WTC11 (cell line): ENCODE measurements around the gene DNAJC12. TPM values are rescaled to one million over a fixed set of nuclear protein-coding genes. Genes with fewer than 3 reads are reported as not detected.
"Not testable (repeated sequence)": the region's sequence is repeated elsewhere in the genome, so short reads cannot be mapped to it uniquely, and the experiment has no call there.

Source experiments
- ATAC-seq: fragments of 200-7000 bp; cut with Tn5 transposase; 2 replicates; pipeline ENCODE4 v1.10.0; 2021; ENCODE audit warnings: mild to moderate bottlenecking, moderate library complexity
- CTCF ChIA-PET: fragments of 300-600 bp; sonication (Branson Sonifier 250); formaldehyde crosslinking; loops from one replicate; lab custom pipeline; 2021; ENCODE audit warnings: antibody characterized with exemption; lab: Charles Lee
- POLR2A ChIA-PET: fragments of 350-600 bp; sonication (Branson Sonifier 250); formaldehyde crosslinking; loops from one replicate; lab custom pipeline; 2021; ENCODE audit warnings: antibody characterized with exemption; lab: Charles Lee
- DNase-seq: peaks from one replicate; pipeline ENCODE4 v3.0.0; 2021; ENCODE audit warnings: low spot score
- H3K27ac Mint-ChIP-seq: 2 replicates; pipeline ENCODE4 v1.8.0; 2021; ENCODE audit warnings: mixed read lengths
- H3K27me3 Mint-ChIP-seq: 2 replicates; pipeline ENCODE4 v1.8.0; 2021; ENCODE audit warnings: low read depth, mild to moderate bottlenecking, moderate library complexity, mixed read lengths
- H3K36me3 Mint-ChIP-seq: 2 replicates; pipeline ENCODE4 v1.8.0; 2021; ENCODE audit warnings: mixed read lengths
- H3K4me1 Mint-ChIP-seq: 2 replicates; pipeline ENCODE4 v1.8.0; 2022; ENCODE audit warnings: mixed read lengths
- H3K4me3 Mint-ChIP-seq: 2 replicates; pipeline ENCODE4 v1.8.0; 2021; ENCODE audit warnings: mild to moderate bottlenecking, moderate library complexity, mixed read lengths
- H3K9me3 Mint-ChIP-seq: 2 replicates; pipeline ENCODE4 v1.8.0; 2021; ENCODE audit warnings: mixed read lengths
- ARID4B ChIP-seq: sonication (generic); formaldehyde crosslinking; IDR thresholded peaks from 2 replicates; pipeline ENCODE4 v1.8.0; 2023; ENCODE audit warnings: missing genetic modification reagents, mild to moderate bottlenecking, borderline replicate concordance
- E2F1 ChIP-seq: sonication (generic); formaldehyde crosslinking; IDR thresholded peaks from 2 replicates; pipeline ENCODE4 v1.8.0; 2022; ENCODE audit warnings: mild to moderate bottlenecking, missing genetic modification reagents
- E2F4 ChIP-seq: sonication (generic); formaldehyde crosslinking; IDR thresholded peaks from 2 replicates; pipeline ENCODE4 v1.8.1; 2022; ENCODE audit warnings: low read depth, mild to moderate bottlenecking, moderate library complexity, missing genetic modification reagents, borderline replicate concordance
- ETV6 ChIP-seq: sonication (generic); formaldehyde crosslinking; IDR thresholded peaks from 2 replicates; pipeline ENCODE4 v1.8.1; 2022; ENCODE audit warnings: mild to moderate bottlenecking, missing genetic modification reagents
- FOXP1 ChIP-seq: sonication (generic); formaldehyde crosslinking; IDR thresholded peaks from 2 replicates; pipeline ENCODE4 v1.8.0; 2022; ENCODE audit warnings: missing genetic modification reagents, mild to moderate bottlenecking, moderate library complexity, borderline replicate concordance
- GABPB1 ChIP-seq: sonication (generic); formaldehyde crosslinking; IDR thresholded peaks from 2 replicates; pipeline ENCODE4 v1.8.1; 2023; ENCODE audit warnings: mild to moderate bottlenecking, missing genetic modification reagents
- HMGXB4 ChIP-seq: sonication (generic); formaldehyde crosslinking; IDR thresholded peaks from 2 replicates; pipeline ENCODE4 v1.8.1; 2023; ENCODE audit warnings: mild to moderate bottlenecking, moderate library complexity, missing genetic modification reagents
- MYBL2 ChIP-seq: sonication (generic); formaldehyde crosslinking; IDR thresholded peaks from 2 replicates; pipeline ENCODE4 v1.8.1; 2023; ENCODE audit warnings: mild to moderate bottlenecking, moderate library complexity, missing genetic modification reagents
- NFYB ChIP-seq: sonication (generic); formaldehyde crosslinking; conservative IDR thresholded peaks from 2 replicates; pipeline ENCODE4 v1.8.0; 2022; ENCODE audit warnings: low read depth, missing genetic modification reagents
- STAT6 ChIP-seq: sonication (generic); formaldehyde crosslinking; conservative IDR thresholded peaks from 2 replicates; pipeline ENCODE4 v1.8.1; 2023; ENCODE audit warnings: mild to moderate bottlenecking, low read depth, missing genetic modification reagents, moderate library complexity
- USF2 ChIP-seq: sonication (generic); formaldehyde crosslinking; IDR thresholded peaks from 2 replicates; pipeline ENCODE4 v1.8.1; 2023; ENCODE audit warnings: mild to moderate bottlenecking, missing genetic modification reagents, moderate library complexity
- ZNF219 ChIP-seq: sonication (generic); formaldehyde crosslinking; IDR thresholded peaks from 2 replicates; pipeline ENCODE4 v1.8.0; 2023; ENCODE audit warnings: missing genetic modification reagents, mild to moderate bottlenecking, borderline replicate concordance
- ZNF423 ChIP-seq: fragments of 250-450 bp; sonication (Bioruptor Pico); IDR thresholded peaks from 2 replicates; pipeline ENCODE4 v2.1.2; 2022; ENCODE audit warnings: mild to moderate bottlenecking, moderate library complexity
- total RNA-seq: library from RNA; stranded (reverse); gene quantifications from 3 replicates; pipeline ENCODE4 v1.2.3, GENCODE V29; 2021

The DNAJC12 gene
- total RNA-seq, 1 experiment from 2014 or later, result 0.94 TPM

- TF ChIP-seq MYBL2 (CRISPR knock-in tag), result no peak
- no peak for TF ChIP-seq GABPB1 (CRISPR knock-in tag)
- TF ChIP-seq STAT6 (CRISPR knock-in tag), result no peak
These were observed 3.7 kb upstream of the DNAJC12 start (continued) for GRCh38 chr10:67841737-67842136.

GRCh38 chr10:67839951-67840350 lies 2.0 kb upstream of the DNAJC12 start:
- ATAC-seq (no peak), DNase-seq (no peak)
- peaks cover 6% of the 10 kb centered on the region for H3K4me1 Mint-ChIP-seq
- ChIA-PET POLR2A (interaction anchor here (0.6 kb wide), 1 partner anchor 46 kb away, joined by 8 read pairs; no protein-coding TSS in a partner anchor), CTCF (interaction anchor here (0.7 to 0.9 kb wide), 2 partner anchors 15 to 37 kb away, joined by 3 to 6 read pairs; no protein-coding TSS in a partner anchor)
- peaks cover 18% of the 10 kb centered on the region for H3K9me3 Mint-ChIP-seq
- no peak overlapping the region for H3K27ac Mint-ChIP-seq
- no peak overlapping the region for H3K4me3 Mint-ChIP-seq
- H3K36me3 Mint-ChIP-seq, result peaks cover 14% of the 10 kb centered on the region; the same call in 1 of the 2 replicates
- no peaks in the 10 kb centered on the region for H3K27me3 Mint-ChIP-seq
- TF ChIP-seq USF2 (CRISPR knock-in tag) (no peak), HMGXB4 (CRISPR knock-in tag) (no peak), FOXP1 (no peak), E2F1 (no peak), ETV6 (no peak), E2F4 (CRISPR knock-in tag) (no peak), NFYB (no peak), ZNF423 (CRISPR knock-in tag) (no peak), ARID4B (CRISPR knock-in tag) (no peak), ZNF219 (CRISPR knock-in tag) (no peak)
- TF ChIP-seq, all 79 proteins: peak for 0

GRCh38 chr10:67839511-67839910 lies 1.5 kb upstream of the DNAJC12 start:
- ATAC-seq, H3K27ac Mint-ChIP-seq, H3K27me3 Mint-ChIP-seq, POLR2A ChIA-PET, H3K4me1 Mint-ChIP-seq, DNase-seq, H3K4me3 Mint-ChIP-seq: not testable (repeated sequence)
- H3K9me3 Mint-ChIP-seq, result peaks cover 18% of the 10 kb centered on the region
- CTCF ChIA-PET, result interaction anchor here (0.7 kb wide), 1 partner anchor 37 kb away, joined by 6 read pairs; no protein-coding TSS in a partner anchor
- peaks cover 14% of the 10 kb centered on the region; the same call in 1 of the 2 replicates for H3K36me3 Mint-ChIP-seq
